Activated CD4-positive, alpha-beta T cell treated with anti-CD3 and anti-CD28 coated beads for 36 hours (primary cell): ENCODE measurements around the gene CLBA1. TPM values are rescaled to one million over a fixed set of nuclear protein-coding genes. Genes with fewer than 3 reads are reported as not detected.

Source experiments
- ATAC-seq: fragments of 200-7000 bp; cut with Tn5 transposase; one replicate; pipeline ENCODE4 v1.10.0; 2021; ENCODE audit warnings: mild to moderate bottlenecking, moderate library complexity
- CTCF ChIA-PET: fragments of 350-600 bp; sonication (Branson Sonifier 250); formaldehyde crosslinking; loops from one replicate; lab custom pipeline; 2021; ENCODE audit warnings: antibody characterized with exemption; lab: Charles Lee
- POLR2A ChIA-PET: fragments of 350-600 bp; sonication (Branson Sonifier 250); formaldehyde crosslinking; loops from one replicate; lab custom pipeline; 2021; ENCODE audit warnings: antibody characterized with exemption, inconsistent platforms; lab: Charles Lee
- DNase-seq: peaks from one replicate; pipeline ENCODE4 v3.0.0-alpha.2; 2020
- H3K27ac Mint-ChIP-seq: one replicate; pipeline ENCODE4 v1.8.0; 2021; ENCODE audit warnings: mixed read lengths
- H3K27me3 Mint-ChIP-seq: one replicate; pipeline ENCODE4 v1.8.0; 2021; ENCODE audit warnings: mixed read lengths
- H3K36me3 Mint-ChIP-seq: one replicate; pipeline ENCODE4 v1.8.0; 2021; ENCODE audit warnings: low read depth, mixed read lengths
- H3K4me1 Mint-ChIP-seq: one replicate; pipeline ENCODE4 v1.8.0; 2021; ENCODE audit warnings: mixed read lengths
- H3K4me3 Mint-ChIP-seq: one replicate; pipeline ENCODE4 v1.8.0; 2021; ENCODE audit warnings: mild to moderate bottlenecking, moderate library complexity, mixed read lengths
- H3K9me3 Mint-ChIP-seq: one replicate; pipeline ENCODE4 v1.8.0; 2021; ENCODE audit warnings: low read depth, mixed read lengths
- intact Hi-C, 2 experiments: fragments of 100-400 bp; cut with DNase I in 1 of 2; cut with micrococcal nuclease in 1 of 2; formaldehyde crosslinking; loops; one replicate each; pipeline versions ENCODE4 v1.14.2 to v1.15.1; 2022 to 2024; cut with DNase I, micrococcal nuclease
- total RNA-seq, 2 experiments: library from RNA; stranded (reverse); gene quantifications; one replicate each; pipeline ENCODE4 v1.2.3, GENCODE V29; 2021

CLBA1 gene
- total RNA-seq, 2 experiments from 2014 or later, result 1.1 to 1.9 TPM

DNA sequence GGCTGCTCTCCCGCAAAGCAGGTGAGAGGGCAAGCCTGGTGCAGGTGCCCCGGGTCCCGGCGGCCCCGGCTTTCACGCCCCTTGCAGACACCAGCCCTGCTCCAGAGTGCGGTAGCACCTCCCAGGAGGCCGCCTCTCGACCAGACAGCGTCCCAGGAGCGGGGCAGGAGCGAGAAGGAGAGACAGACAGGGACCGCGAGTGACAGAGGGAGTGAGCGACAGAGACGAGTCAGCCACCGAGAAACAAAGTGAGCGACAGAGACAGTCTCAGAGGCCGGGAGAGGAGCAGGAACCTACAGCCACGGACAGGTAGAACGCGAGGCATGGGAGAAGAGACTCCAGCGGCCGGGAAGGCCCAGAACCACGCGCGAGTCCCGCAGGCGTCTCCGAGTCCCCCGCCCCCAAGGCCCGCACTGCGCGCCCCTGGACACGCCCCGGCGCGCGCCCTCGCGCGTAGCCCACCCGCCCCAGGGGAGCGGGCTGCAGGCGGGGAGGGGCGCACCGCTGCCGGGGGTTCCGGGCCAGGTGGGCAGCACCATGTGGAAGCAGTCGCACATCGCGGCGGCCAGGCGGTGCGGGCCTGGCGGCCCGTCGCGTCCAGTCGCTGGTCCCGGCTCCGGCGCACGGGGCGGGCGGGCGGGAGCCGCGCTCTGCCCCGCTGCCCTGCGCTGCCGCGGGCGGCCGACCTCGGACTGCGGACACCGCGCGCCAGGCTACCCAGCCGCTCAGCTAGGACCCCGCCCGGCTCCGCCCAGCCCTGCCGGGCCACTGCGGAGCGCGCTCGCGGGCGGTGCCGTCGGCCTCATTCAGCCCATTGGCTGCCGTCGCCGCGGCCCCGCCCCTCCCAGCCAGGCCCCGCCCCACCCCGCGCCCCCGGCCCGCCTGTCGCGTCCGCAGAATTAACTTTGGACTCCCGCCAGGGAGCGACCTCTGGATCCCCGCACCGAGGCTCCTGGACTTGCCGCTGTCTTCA, 7.6 kb upstream of the CLBA1 start, which contains the start of gene AHNAK2:
AHNAK2 (minus strand) TSS at position 694 of the 973 bp plus-strand sequence; CDS start at position 557, 137 bp downstream.
- Mint-ChIP-seq H3K4me3 (peak within 1 kb of the TSS; percentile 70), H3K27me3 (peaks cover 16% of the 10 kb centered on the region), H3K4me1 (peaks cover 6% of the 10 kb centered on the region), H3K9me3 (no peaks in the 10 kb centered on the region), H3K27ac (no peak within 1 kb of the TSS), H3K36me3 (no peaks in the 10 kb centered on the region)
- intact Hi-C loops, result loop anchor here in 1 of 2 experiments (1.0 to 5.0 kb wide), 3 partner anchors 43 to 204 kb away; partner anchors contain the start of genes CDCA4 and NUDT14
- peak; percentile 79 for ATAC-seq
- ChIA-PET POLR2A (no interaction called here), CTCF (interaction anchor here (0.7 to 2.4 kb wide), 2 partner anchors 68 to 98 kb away, joined by 3 to 7 read pairs; no protein-coding TSS in a partner anchor)
- peak; percentile 76 for DNase-seq

GRCh38 chr14:104978746-104979691, 6.6 kb upstream of the CLBA1 start:
- H3K4me1 Mint-ChIP-seq, result peaks cover 6% of the 10 kb centered on the region
- ATAC-seq (no peak), DNase-seq (no peak)
- intact Hi-C loops, result loop anchor here in 1 of 2 experiments (1.0 to 5.0 kb wide), 2 partner anchors 42 to 203 kb away; partner anchors contain the start of genes CDCA4 and NUDT14
- peaks cover 16% of the 10 kb centered on the region for H3K27me3 Mint-ChIP-seq
- CTCF ChIA-PET, result interaction anchor here (0.7 to 2.4 kb wide), 2 partner anchors 67 to 143 kb away, joined by 3 to 7 read pairs; no protein-coding TSS in a partner anchor
- H3K27ac Mint-ChIP-seq, result no peak overlapping the region
- POLR2A ChIA-PET, result no interaction called here
- H3K36me3 Mint-ChIP-seq, result no peaks in the 10 kb centered on the region
- no peaks in the 10 kb centered on the region for H3K9me3 Mint-ChIP-seq
- H3K4me3 Mint-ChIP-seq, result peak overlapping the region; percentile 37

DNA sequence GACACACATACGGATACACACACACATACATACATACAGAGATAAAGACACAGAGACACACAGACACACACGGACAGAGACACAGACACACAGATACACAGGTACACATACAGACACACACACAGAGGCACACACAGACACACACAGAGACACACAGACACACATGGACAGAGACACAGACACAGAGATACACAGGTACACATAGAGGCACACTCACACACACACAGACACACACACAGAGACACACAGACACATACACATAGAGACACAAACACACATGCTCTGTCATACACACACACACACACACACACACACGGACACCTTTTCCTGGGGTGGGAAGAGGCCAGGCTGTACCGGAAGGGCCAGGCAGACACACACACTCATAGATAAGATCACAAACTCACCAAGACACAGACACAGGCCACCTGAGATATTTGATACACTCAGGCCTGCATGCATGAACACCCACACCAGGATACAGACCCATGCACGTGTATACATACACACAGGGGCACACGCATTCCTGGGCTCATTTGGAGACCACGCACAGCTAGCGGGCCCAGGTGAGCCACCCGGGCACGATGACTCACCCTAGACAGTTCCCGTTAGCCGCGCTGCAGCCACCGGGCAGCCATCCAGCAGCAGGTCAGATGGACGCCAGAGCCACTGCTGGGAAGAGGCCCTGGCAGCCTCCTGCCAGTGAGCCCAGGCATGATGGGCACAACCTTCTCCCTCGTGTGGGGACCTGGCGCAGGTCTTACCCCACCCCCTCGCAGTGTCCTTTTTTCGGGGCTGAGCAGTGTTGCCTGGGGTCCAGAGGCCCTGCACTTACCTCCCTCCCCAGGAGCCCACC, 5.6 kb upstream of the CLBA1 start:
- Mint-ChIP-seq H3K4me1 (peaks cover 9% of the 10 kb centered on the region), H3K4me3 (no peak overlapping the region), H3K27me3 (peaks cover 16% of the 10 kb centered on the region), H3K36me3 (no peaks in the 10 kb centered on the region), H3K27ac (no peak overlapping the region), H3K9me3 (no peaks in the 10 kb centered on the region)
- CTCF ChIA-PET, result interaction anchor here (0.5 to 2.4 kb wide), 2 partner anchors 66 to 257 kb away, joined by 3 to 7 read pairs; no protein-coding TSS in a partner anchor
- POLR2A ChIA-PET, result no interaction called here
- DNase-seq, result no peak
- intact Hi-C loops, result loop anchor here in 1 of 2 experiments (5.0 kb wide), 1 partner anchor 202 kb away; the partner anchor contains the start of gene NUDT14
- ATAC-seq, result no peak

- Mint-ChIP-seq H3K4me1 (peaks cover 9% of the 10 kb centered on the region), H3K27me3 (peaks cover 16% of the 10 kb centered on the region), H3K36me3 (no peaks in the 10 kb centered on the region), H3K4me3 (no peak overlapping the region), H3K27ac (no peak overlapping the region), H3K9me3 (no peaks in the 10 kb centered on the region)
- ChIA-PET POLR2A (no interaction called here), CTCF (interaction anchor here (0.6 to 1.4 kb wide), 3 partner anchors 8 to 64 kb away, joined by 3 to 4 read pairs (median 3); no protein-coding TSS in a partner anchor)
- intact Hi-C loops, result no loop called here
- no peak for ATAC-seq
- DNase-seq, result no peak
Measured at GRCh38 chr14:104980611-104981531, 4.7 kb upstream of the CLBA1 start.

DNA sequence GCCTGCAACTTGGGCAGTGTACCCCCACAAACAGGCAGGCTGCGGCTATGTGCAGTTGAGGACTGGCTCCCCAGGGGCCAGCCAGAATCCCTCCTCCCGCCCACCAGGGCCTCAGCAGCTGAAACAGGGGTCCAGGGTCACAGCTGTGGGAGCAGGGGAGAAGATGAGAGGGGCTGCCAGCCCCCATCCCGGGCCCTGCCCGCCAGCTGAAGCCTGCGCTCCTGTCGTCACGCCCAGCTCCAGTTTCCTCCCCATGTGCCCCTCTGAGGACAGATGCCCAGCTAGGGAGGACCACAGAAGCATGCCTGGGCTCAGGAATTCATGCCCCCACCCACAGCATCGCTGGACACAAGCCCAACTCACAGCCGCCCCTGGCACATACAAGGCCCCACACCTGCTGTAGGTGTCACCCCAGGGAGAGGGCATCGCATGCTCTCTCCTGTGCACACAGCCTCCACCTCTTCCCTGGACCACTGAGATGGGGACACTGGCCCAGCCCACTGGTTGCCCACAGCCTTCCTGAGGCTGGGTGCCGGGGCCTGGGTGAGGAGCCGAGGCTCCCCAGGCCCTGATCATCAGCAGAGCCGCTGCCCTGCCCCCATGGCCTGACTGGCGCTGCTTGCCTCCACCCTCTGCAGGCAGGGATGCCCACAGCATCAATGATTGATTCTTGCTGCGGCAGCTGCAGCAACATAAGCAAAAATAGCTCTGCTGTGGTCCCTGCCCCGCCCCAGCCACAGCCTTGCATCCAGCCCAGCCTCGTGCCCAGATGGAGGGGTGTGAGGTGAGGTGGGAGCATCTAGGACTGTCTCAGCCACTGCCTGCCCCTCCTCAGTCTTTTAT, 3.7 kb upstream of the CLBA1 start:
- ATAC-seq, result no peak
- no peak for DNase-seq
- intact Hi-C loops, result no loop called here
- H3K36me3 Mint-ChIP-seq, result no peaks in the 10 kb centered on the region
- no peak overlapping the region for H3K4me3 Mint-ChIP-seq
- no peak overlapping the region for H3K27ac Mint-ChIP-seq
- H3K4me1 Mint-ChIP-seq, result peaks cover 6% of the 10 kb centered on the region
- CTCF ChIA-PET, result interaction anchor here (0.6 to 1.4 kb wide), 3 partner anchors 9 to 63 kb away, joined by 3 to 4 read pairs (median 3); no protein-coding TSS in a partner anchor
- peaks cover 11% of the 10 kb centered on the region for H3K27me3 Mint-ChIP-seq
- POLR2A ChIA-PET, result interaction anchor here (0.9 kb wide), 1 partner anchor 84 kb away, joined by 3 read pairs; no protein-coding TSS in a partner anchor
- no peaks in the 10 kb centered on the region for H3K9me3 Mint-ChIP-seq

DNA sequence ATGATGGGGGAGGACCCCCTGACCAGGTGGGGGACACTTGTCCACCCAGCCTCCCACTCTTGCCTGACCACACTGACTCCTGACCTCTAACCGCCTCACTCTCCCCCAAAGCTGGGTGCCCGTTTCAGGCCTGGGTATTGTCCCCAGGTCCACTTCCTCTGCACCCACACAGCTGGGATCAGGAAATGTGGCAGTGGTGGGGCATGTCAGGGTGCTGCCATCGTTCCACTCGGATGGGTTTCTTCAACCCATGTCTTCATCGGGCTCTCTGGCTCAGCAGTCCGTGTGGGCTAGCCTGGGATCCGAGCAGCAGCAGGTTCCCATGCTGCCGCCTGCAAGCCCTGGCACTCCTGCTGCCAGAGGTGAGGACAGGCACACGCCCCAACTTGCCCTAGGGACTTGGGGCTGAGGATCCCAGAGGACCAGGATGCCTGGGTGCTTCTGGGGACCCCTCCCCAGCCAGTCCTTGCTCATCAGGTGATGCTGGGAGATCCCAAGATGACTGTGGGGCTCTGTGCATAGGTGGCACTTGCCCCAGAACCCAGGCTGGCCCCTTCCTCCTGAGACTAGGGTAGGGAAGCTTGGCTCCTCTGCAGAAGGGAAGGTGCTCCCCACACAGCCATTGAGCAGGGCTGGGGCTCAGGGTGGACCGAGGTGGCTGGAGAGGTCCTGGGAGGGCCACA, 2.9 kb upstream of the CLBA1 start:
- Mint-ChIP-seq H3K36me3 (no peaks in the 10 kb centered on the region), H3K27ac (no peak overlapping the region), H3K4me1 (peaks cover 7% of the 10 kb centered on the region), H3K4me3 (no peak overlapping the region), H3K27me3 (peaks cover 5% of the 10 kb centered on the region), H3K9me3 (no peaks in the 10 kb centered on the region)
- ATAC-seq (no peak), DNase-seq (no peak)
- intact Hi-C loops, result no loop called here
- ChIA-PET POLR2A (no interaction called here), CTCF (interaction anchor here (1.2 to 1.4 kb wide), 2 partner anchors 10 to 63 kb away, joined by 3 to 4 read pairs; no protein-coding TSS in a partner anchor)

DNA sequence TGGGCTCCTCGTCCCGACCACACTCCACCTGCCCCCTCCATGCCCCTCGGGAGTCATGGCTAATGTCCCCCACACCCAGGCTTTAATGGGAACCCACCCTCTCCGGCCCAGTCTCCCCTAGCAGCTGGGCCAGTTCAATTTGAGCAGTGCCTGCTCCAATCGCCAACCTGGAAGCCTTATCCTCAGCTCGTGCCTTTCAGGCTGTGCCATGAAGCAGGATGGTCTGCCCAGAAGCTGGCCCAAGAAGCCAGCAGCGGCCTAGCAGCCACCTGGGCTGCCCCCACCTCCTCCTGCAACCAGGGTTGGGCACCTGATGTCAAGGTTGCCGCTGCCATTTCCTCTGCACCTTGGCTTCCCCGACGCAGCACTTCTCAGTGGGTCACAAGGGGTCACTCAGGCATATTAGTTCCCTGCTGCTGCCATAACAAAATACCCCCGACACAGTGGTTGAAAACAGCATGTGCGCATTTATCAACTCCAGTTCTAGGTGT, 2.3 kb upstream of the CLBA1 start:
- intact Hi-C loops, result no loop called here
- peaks cover 5% of the 10 kb centered on the region for H3K4me1 Mint-ChIP-seq
- H3K4me3 Mint-ChIP-seq, result no peak overlapping the region
- H3K27ac Mint-ChIP-seq, result peak overlapping the region; percentile 32
- no peaks in the 10 kb centered on the region for H3K9me3 Mint-ChIP-seq
- no peak for DNase-seq
- H3K36me3 Mint-ChIP-seq, result no peaks in the 10 kb centered on the region
- ChIA-PET POLR2A (interaction anchor here (0.6 to 2.9 kb wide), 3 partner anchors 36 to 82 kb away, joined by 3 to 21 read pairs (median 4); partner anchors contain the start of genes CDCA4 and GPR132), CTCF (interaction anchor here (1.4 to 2.4 kb wide), 2 partner anchors 8 to 62 kb away, joined by 6 to 14 read pairs; no protein-coding TSS in a partner anchor)
- H3K27me3 Mint-ChIP-seq, result peaks cover 4% of the 10 kb centered on the region
- ATAC-seq, result no peak
